Smooth muscle cell of the brain vasculature (primary cell): ENCODE data around the gene TRAF3.
A peak's percentile ranks its signal among the peaks of the same experiment; 100 is the strongest.
"Not testable (repeated sequence)": the region's sequence is repeated elsewhere in the genome, so short reads cannot be mapped to it uniquely, and the experiment has no call there.

Experiments
- DNase-seq: peaks from one replicate; pipeline ENCODE4 v3.0.0-alpha.2; 2012; ENCODE audit warnings: low read depth, low spot score

The TRAF3 gene

GRCh38 chr14:102751088-102751487 lies 26.2 kb upstream of the TRAF3 start:
- no peak for DNase-seq

- DNase-seq: no peak
Observed at GRCh38 chr14:102752239-102752847, 24.9 kb upstream of the TRAF3 start.

- no peak for DNase-seq
Observed at GRCh38 chr14:102754370-102755262, 22.6 kb upstream of the TRAF3 start.

- DNase-seq: no peak
Observed at GRCh38 chr14:102757646-102758045, 19.6 kb upstream of the TRAF3 start.

- DNase-seq: no peak
Observed at GRCh38 chr14:102758087-102758486, 19.2 kb upstream of the TRAF3 start.

GRCh38 chr14:102759456-102760187 lies 17.6 kb upstream of the TRAF3 start:
- no peak for DNase-seq

- DNase-seq: no peak
Observed at GRCh38 chr14:102760496-102761193, 16.6 kb upstream of the TRAF3 start.

GRCh38 chr14:102761206-102761605 lies 16.0 kb upstream of the TRAF3 start:
- no peak for DNase-seq

GRCh38 chr14:102764220-102764671 lies 13.0 kb upstream of the TRAF3 start:
- DNase-seq: no peak

GRCh38 chr14:102765770-102766169 lies 11.5 kb upstream of the TRAF3 start:
- not testable (repeated sequence) for DNase-seq

- no peak for DNase-seq
Observed at GRCh38 chr14:102768223-102769048, 8.8 kb upstream of the TRAF3 start.

GRCh38 chr14:102769049-102769327 lies 8.3 kb upstream of the TRAF3 start:
- no peak for DNase-seq

- no peak for DNase-seq
Observed at GRCh38 chr14:102770147-102771123, 6.8 kb upstream of the TRAF3 start.

GRCh38 chr14:102771144-102771543 lies 6.1 kb upstream of the TRAF3 start:
- no peak for DNase-seq

GRCh38 chr14:102772781-102773570 lies 4.3 kb upstream of the TRAF3 start:
- no peak for DNase-seq

GRCh38 chr14:102774391-102775153 lies 2.7 kb upstream of the TRAF3 start:
- peak; percentile 53 for DNase-seq

GRCh38 chr14:102775855-102776760 lies 1.1 kb upstream of the TRAF3 start:
- DNase-seq: no peak
